ENCODE measurements around the gene HDHD3.
"Not testable (repeated sequence)": the region's sequence is repeated elsewhere in the genome, so short reads cannot be mapped to it uniquely, and the experiment has no call there.

The HDHD3 gene, protein sequence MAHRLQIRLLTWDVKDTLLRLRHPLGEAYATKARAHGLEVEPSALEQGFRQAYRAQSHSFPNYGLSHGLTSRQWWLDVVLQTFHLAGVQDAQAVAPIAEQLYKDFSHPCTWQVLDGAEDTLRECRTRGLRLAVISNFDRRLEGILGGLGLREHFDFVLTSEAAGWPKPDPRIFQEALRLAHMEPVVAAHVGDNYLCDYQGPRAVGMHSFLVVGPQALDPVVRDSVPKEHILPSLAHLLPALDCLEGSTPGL

GRCh38 chr9:113376634-113377567 lies at the start of gene HDHD3:
HDHD3 (minus strand) TSS chr9:113376986; CDS start chr9:113374354, 2,632 bp downstream.
- peak; percentile 38 for DNase-seq (ENCODE audit: low spot score)

- no peak for DNase-seq (ENCODE audit: low spot score)
Measured at GRCh38 chr9:113425072-113425471, 48.3 kb upstream of the HDHD3 start.

DNA sequence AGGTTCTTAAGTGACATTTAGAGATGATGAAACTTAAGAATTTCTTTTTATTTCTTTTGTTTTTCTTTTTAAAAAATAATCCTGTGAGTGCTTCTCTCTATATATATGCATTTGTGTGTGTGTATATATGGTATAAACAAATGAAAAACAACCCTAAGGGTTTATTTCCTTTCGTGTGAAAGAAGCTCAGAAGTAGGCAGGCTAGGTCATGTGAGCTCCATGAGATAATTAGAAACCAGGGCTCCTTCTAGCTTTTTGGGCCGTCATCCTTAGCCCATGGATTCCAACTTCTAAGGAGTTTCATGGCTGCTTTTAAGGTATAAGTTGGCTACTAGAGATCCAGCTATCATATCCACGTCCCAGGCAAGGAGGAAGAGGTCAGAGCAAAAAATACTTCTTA lies 44.9 kb upstream of the HDHD3 start:
- no peak for DNase-seq (ENCODE audit: low spot score)

GRCh38 chr9:113417370-113417769 lies 40.6 kb upstream of the HDHD3 start:
- no peak for DNase-seq (ENCODE audit: low spot score)

DNA sequence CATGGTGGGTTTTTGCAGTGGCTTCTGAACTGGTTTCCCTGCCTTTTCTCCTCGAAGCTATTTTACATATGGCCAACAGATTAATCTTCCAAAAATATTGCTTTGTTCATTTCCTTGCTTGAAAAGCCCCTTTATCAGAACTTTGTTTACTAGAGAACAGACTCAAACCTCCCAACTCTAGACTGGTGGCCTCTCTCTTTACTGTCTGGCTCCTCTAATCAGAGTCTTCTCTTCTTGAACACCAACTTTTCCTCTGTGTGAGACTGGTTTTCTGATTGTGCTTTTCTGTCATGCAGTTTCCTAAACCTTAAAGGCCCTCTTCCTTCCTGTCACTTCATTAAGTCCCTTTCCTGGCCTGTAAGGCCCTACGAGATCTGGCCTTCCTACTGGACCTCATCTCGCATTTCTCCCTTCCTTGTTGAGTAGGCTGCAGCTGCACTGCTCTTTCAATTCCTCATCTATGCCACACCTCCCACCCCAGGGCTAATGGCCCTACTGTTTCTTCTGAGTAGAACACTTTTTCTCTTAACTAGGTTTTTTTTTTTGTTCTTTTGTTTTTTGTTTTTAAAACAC lies 39.4 kb upstream of the HDHD3 start:
- no peak for DNase-seq (ENCODE audit: low spot score)

GRCh38 chr9:113410207-113410864 lies 33.5 kb upstream of the HDHD3 start, which contains the start of the genes C9orf43 and POLE3:
C9orf43 (plus strand) TSS chr9:113410747; CDS start chr9:113413494, 2,747 bp downstream.
POLE3 (minus strand) TSS chr9:113410675; CDS start chr9:113410293, 382 bp downstream.
- DNase-seq (ENCODE audit: low spot score) = peak; percentile 90

GRCh38 chr9:113409883-113410206 lies 33.1 kb upstream of the HDHD3 start:
- DNase-seq (ENCODE audit: low spot score) = no peak

DNA sequence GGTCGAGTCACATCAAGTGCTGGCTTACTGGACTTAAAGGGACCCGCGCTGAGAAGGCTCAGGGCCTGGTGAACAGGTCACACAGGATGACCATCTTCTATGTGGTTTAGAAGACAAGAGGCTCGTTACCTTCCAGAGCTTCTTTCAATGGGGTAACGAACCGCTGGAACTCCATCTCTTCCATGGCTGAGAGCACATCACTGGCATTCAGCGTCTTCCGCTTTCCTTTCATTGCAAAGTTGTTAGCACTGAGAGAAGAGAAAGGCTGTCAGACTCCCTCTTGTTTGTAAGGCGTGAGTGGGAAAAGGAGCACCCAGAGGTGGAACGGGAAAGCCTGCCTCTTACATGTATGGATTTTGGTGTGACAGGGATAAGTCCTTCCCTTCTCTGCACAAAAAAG lies 32.7 kb upstream of the HDHD3 start:
- no peak for DNase-seq (ENCODE audit: low spot score)

- not testable (repeated sequence) for DNase-seq (ENCODE audit: low spot score)
Measured at GRCh38 chr9:113406873-113407511, 30.2 kb upstream of the HDHD3 start.

GRCh38 chr9:113406353-113406752 lies 29.6 kb upstream of the HDHD3 start:
- DNase-seq (ENCODE audit: low spot score) = not testable (repeated sequence)

DNA sequence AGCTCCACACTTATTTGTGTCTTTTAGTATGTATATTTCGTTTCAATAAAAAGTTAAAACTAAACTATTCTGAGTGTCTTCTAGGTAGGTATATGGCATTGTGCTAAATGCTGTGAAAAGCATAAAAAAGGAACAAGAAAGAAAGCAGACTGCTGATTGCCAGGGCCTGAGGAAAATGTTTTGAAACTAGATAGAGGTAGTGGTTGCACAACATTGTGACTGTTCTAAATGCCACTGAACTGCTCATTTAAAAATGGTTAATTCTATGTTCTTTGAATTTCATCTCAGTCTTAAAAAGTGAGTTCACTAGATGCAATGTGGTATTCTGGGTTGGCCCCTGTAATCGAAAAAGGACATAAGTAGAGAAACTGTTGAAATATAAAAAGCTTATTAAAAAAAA lies 26.9 kb upstream of the HDHD3 start:
- no peak for DNase-seq (ENCODE audit: low spot score)

DNA sequence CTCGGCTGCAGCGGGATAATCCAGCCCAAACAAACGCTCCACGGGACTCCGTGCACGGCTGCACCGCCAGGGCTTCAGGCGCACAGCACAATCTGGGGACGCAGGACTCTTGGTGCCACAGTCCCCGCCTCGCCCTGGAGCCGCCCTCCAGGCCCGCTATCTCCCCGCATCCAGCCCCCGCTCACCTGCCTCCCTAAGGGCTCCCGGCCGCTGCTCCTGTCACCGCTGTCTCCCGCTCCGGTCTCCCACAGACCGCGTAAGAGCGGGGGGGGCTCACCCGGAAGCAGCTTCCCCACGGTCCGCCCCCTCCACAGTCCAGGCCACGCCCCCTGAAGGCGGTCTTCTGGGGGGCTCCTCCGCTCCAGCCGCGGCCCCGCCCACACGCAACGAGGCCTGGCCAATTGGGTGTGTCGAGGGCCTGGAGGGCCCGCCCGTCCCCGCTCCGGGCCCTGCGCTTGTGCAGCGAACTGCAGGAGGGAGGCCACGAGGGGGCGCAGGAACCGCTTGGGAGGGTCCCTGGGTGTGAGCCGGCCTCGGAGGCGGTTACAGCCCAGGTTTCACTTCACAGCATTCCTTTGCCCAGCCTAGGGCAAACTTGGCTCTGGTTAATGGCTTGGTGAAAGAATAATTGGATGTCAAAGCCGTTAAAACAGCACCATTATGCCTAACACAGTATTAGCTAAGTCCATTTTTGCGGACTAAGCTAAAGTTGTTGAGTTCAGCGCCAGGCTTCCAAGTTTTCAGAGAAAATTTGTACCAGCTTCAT lies 24.4 kb upstream of the HDHD3 start, which contains the start of gene ALAD:
TSS of gene ALAD (minus strand) at position 258 of the 766 bp plus-strand sequence. CDS start 7,725 bp downstream, outside the sequence.
- DNase-seq (ENCODE audit: low spot score) = peak; percentile 98

GRCh38 chr9:113399646-113400200 lies 22.9 kb upstream of the HDHD3 start:
- DNase-seq (ENCODE audit: low spot score) = no peak

GRCh38 chr9:113398796-113399195 lies 22.0 kb upstream of the HDHD3 start:
- no peak for DNase-seq (ENCODE audit: low spot score)

DNA sequence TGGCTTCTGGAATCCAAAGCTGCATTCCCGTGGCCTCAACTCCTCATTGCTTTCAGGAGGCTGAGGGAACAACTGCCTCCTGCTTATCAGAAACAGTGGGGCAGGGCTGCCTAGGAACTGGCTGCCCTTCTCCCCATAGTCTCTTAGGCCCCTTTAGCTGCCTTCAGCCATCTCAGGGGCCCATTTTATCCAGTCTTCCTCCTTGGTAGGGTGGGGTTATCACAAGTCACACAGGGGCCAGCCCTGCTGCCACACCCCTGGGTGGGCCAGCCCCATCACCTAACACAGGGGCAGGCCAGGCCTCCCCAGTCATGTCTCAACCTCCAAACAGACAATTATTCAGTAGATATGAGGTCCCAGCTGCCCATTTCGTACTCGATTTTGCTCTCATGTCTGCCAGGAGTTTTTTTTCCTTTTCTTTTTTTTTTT lies 20.4 kb upstream of the HDHD3 start:
- DNase-seq (ENCODE audit: low spot score) = no peak

GRCh38 chr9:113395000-113395861 lies 18.4 kb upstream of the HDHD3 start:
- no peak for DNase-seq (ENCODE audit: low spot score)

DNA sequence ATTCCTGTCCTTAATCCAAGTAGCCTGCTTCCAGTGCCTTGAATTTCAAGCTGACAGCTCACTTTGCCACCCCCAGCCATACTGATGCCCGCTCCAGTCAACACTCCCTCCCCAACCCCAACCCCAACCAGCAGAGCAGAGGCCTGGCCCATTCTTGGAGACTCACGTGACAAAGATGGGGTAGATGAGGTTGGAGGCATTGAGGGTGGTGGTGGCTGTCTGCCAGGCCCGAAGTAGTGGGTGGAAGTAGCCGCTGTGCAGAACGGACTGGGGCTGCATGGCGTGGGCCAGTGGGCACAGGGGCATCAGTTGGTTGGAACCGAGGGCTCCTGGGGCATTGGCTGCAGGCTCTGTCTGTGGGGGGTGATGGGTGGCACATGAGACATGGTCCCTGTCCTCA lies 16.5 kb upstream of the HDHD3 start:
- DNase-seq (ENCODE audit: low spot score) = no peak

GRCh38 chr9:113391917-113392316 lies 15.1 kb upstream of the HDHD3 start:
- DNase-seq (ENCODE audit: low spot score) = no peak

DNA sequence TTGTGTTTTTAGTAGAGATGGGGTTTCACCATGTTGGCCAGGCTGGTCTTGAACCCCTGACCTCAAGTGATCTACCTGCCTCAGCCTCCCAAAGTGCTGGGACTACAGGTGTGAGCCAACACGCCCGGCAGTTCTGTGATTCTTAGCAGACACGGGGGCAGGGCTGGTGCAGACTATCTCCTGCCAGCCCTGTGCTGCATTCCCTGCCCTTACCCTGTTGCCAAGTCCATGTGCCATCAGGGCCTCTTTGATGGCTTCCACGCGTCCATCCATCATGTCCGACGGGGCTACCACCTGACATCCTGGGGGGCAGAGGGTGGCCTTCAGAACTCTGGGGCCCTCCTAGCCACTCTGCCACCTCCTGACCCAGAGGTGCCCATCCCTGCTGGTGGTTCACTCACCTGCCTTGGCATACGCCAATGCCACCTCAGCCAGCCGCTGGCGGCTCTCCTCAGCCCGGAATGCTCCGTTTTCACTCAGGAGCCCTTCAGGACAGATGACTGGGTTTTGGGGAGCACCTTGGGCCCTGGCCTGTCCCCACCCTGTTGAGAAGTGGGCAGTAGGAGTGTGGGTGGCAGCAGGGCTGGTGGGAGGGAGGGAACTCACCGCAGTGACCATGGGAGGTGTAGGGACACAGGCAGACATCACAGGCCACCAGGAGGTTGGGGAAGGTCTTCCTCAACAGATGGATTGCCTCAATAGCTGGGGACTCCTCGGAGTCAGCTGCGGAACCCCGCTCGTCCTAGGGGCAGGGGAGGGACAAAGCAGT lies 13.6 kb upstream of the HDHD3 start:
- no peak for DNase-seq (ENCODE audit: low spot score)
